Omental fat pad (tissue), 4 donors: ENCODE measurements around the gene PAK2. TPM values are rescaled to one million over a fixed set of nuclear protein-coding genes. Genes with fewer than 3 reads are reported as not detected.
"Not testable (repeated sequence)": the region's sequence is repeated elsewhere in the genome, so short reads cannot be mapped to it uniquely, and the experiment has no call there.

Experiments
- ATAC-seq: fragments of 150-250 bp; one replicate; pipeline ENCODE4 v1.9.1; 2016; ENCODE audit warnings: mild to moderate bottlenecking, moderate library complexity; ENCODE audit not compliant: low FRiP score
- DNase-seq: peaks from one replicate; pipeline ENCODE4 v3.0.0-alpha.2; 2019; ENCODE audit warnings: low spot score
- CTCF ChIP-seq, 3 donors: fragments of 450-650 bp; IDR thresholded peaks; one replicate each; pipeline ENCODE4 v1.5.1; 2016 to 2017; ENCODE audit warnings: antibody characterized with exemption in 3 of 3, mild to moderate bottlenecking in 3 of 3, moderate library complexity in 2 of 3
- total RNA-seq, 4 donors: library from RNA; depleted of rRNA; stranded (reverse); fragments of >200 nt; gene quantifications; one replicate each; pipeline ENCODE4 v1.1.0, GENCODE V29; 2016

Gene PAK2
- total RNA-seq, 4 donors from 2014 or later: 50.3 to 108 (median 81.0) TPM

GRCh38 chr3:196711838-196712513 is 27.7 kb upstream of the PAK2 start, which contains the start of the genes CEP19 and PIGX:
Gene CEP19 (minus strand): TSS chr3:196712250. CDS start chr3:196708657, 3,593 bp downstream.
Gene PIGX (plus strand): TSS chr3:196712377.
- ATAC-seq: peak; percentile 97
- TF ChIP-seq CTCF (IDR thresholded peaks at IDR 0.05): no peak
- peak; percentile 33 for DNase-seq

- no peak for TF ChIP-seq CTCF (IDR thresholded peaks at IDR 0.05)
- peak; percentile 90 for ATAC-seq
- DNase-seq: peak; percentile 38
Measured at GRCh38 chr3:196712514-196713413, 26.9 kb upstream of the PAK2 start.

GRCh38 chr3:196717162-196717561 is 22.5 kb upstream of the PAK2 start:
- DNase-seq, ATAC-seq: not testable (repeated sequence)

GRCh38 chr3:196721097-196721496 is 18.6 kb upstream of the PAK2 start:
- ATAC-seq (no peak), DNase-seq (no peak)
- no peak for TF ChIP-seq CTCF (IDR thresholded peaks at IDR 0.05)

GRCh38 chr3:196726788-196727675 is 12.6 kb upstream of the PAK2 start:
- no peak for ATAC-seq
- DNase-seq: no peak
- no peak for TF ChIP-seq CTCF (IDR thresholded peaks at IDR 0.05)

- TF ChIP-seq CTCF (IDR thresholded peaks at IDR 0.05): no peak
- ATAC-seq (no peak), DNase-seq (no peak)
Measured at GRCh38 chr3:196735751-196736150, 3.9 kb upstream of the PAK2 start.
